Keratinocyte (primary cell): ENCODE data around the gene HELLS. TPM values are rescaled to one million over a fixed set of nuclear protein-coding genes. Genes with fewer than 3 reads are reported as not detected.

Experiments
- DNase-seq: peaks from one replicate; pipeline ENCODE4 v3.0.0-alpha.2; 2011; ENCODE audit warnings: low read depth, missing footprints, low spot score
- FAIRE-seq: peaks from 2 replicates; lab custom pipeline; 2011; peaks lifted over from hg19 to GRCh38; lab: Jason Lieb, UNC
- H2AFZ ChIP-seq: 2 replicates; pipeline ENCODE4 v1.6.0; 2012; ENCODE audit warnings: low read length, control low read depth, inconsistent platforms; ENCODE audit not compliant: control insufficient read depth
- H3K27ac ChIP-seq: 2 replicates; pipeline ENCODE4 v1.5.1; 2011; ENCODE audit warnings: low read length; ENCODE audit not compliant: control insufficient read depth, insufficient read depth
- H3K27me3 ChIP-seq: 3 replicates; pipeline ENCODE4 v1.6.0; 2011; ENCODE audit warnings: low read length; ENCODE audit not compliant: control insufficient read depth, insufficient read depth; ENCODE audit errors: extremely low read depth
- H3K36me3 ChIP-seq, 2 experiments: 2 replicates in 1 of 2; 3 replicates in 1 of 2; pipeline ENCODE4 v1.5.1; 2011; ENCODE audit warnings: low read length in 2 of 2, mild to moderate bottlenecking in 1 of 2; ENCODE audit not compliant: control insufficient read depth in 2 of 2, insufficient read depth in 2 of 2; ENCODE audit errors: extremely low read depth in 1 of 2
- H3K4me1 ChIP-seq: 3 replicates; pipeline ENCODE4 v1.5.1; 2011; ENCODE audit warnings: low read length; ENCODE audit not compliant: control insufficient read depth, insufficient read depth; ENCODE audit errors: extremely low read depth
- H3K4me2 ChIP-seq: 3 replicates; pipeline ENCODE4 v1.6.0; 2011; ENCODE audit warnings: low read depth, low read length; ENCODE audit not compliant: control insufficient read depth, insufficient read depth; ENCODE audit errors: extremely low read depth
- H3K4me3 ChIP-seq, 3 experiments: fragments of 200-600 bp in 1 of 3; sonication (generic) in 1 of 3; 2 replicates in 2 of 3; 3 replicates in 1 of 3; pipeline ENCODE4 v1.5.1; 2011 to 2016; ENCODE audit warnings: low read length in 3 of 3, mild to moderate bottlenecking in 3 of 3, control low read depth in 2 of 3, inconsistent platforms in 1 of 3, low read depth in 1 of 3, mixed read lengths in 1 of 3, mixed run types in 1 of 3, moderate library complexity in 1 of 3; ENCODE audit not compliant: control insufficient read depth in 2 of 3, insufficient read depth in 2 of 3; ENCODE audit errors: extremely low read depth in 1 of 3
- H3K79me2 ChIP-seq: 2 replicates; pipeline ENCODE4 v1.6.0; 2012; ENCODE audit warnings: low read length; ENCODE audit not compliant: control insufficient read depth, insufficient read depth
- H3K9ac ChIP-seq: 3 replicates; pipeline ENCODE4 v1.6.0; 2011; ENCODE audit warnings: low read length; ENCODE audit not compliant: control insufficient read depth, insufficient read depth; ENCODE audit errors: extremely low read depth
- H3K9me1 ChIP-seq: 3 replicates; pipeline ENCODE4 v1.6.0; 2011; ENCODE audit warnings: low read length; ENCODE audit not compliant: control insufficient read depth, insufficient read depth; ENCODE audit errors: extremely low read depth
- H3K9me3 ChIP-seq: 2 replicates; pipeline ENCODE4 v1.5.1; 2012; ENCODE audit warnings: low read depth, low read length; ENCODE audit not compliant: control insufficient read depth
- H4K20me1 ChIP-seq: 3 replicates; pipeline ENCODE4 v1.6.0; 2011; ENCODE audit warnings: low read length; ENCODE audit not compliant: control insufficient read depth, insufficient read depth; ENCODE audit errors: extremely low read depth
- CTCF ChIP-seq, 3 experiments: IDR thresholded peaks in 1 of 3; conservative IDR thresholded peaks in 1 of 3; optimal IDR thresholded peaks in 1 of 3; 2 replicates in 2 of 3; 3 replicates in 1 of 3; pipeline versions ENCODE3 to v1.5.1; 2011; ENCODE audit warnings: low read length in 3 of 3, mild to moderate bottlenecking in 3 of 3, moderate library complexity in 2 of 3, control low read depth in 1 of 3, inconsistent platforms in 1 of 3; ENCODE audit not compliant: insufficient read depth in 2 of 3; ENCODE audit errors: extremely low read depth in 1 of 3
- EZH2 ChIP-seq: IDR thresholded peaks from one replicate; pipeline ENCODE4 v1.6.1; 2012; ENCODE audit warnings: inconsistent platforms, mild to moderate bottlenecking, low read length, moderate library complexity
- dilution Hi-C: fragments of 300-500 bp; cut with MboI; formaldehyde crosslinking; loops from one replicate; pipeline ENCODE4 v1.7.0; 2020; ENCODE audit warnings: low sequenced_read_pairs; ENCODE audit not compliant: extremely low pct_ligation_motif_present
- polyA plus RNA-seq, 5 experiments: library from polyadenylated mRNA; depleted of rRNA in 3 of 5; stranded (reverse) in 3 of 5; stranded (forward) in 1 of 5; unstranded in 1 of 5; fragments of >200 nt; gene quantifications; 1 replicate in 1 of 5; 2 replicates in 3 of 5; 3 replicates in 1 of 5; pipeline versions ENCODE4 v1.2.1 to v1.2.3, GENCODE V29; 2011 to 2012; ENCODE audit warnings: missing spikeins in 2 of 5, low read depth in 1 of 5, low replicate concordance in 1 of 5

The HELLS gene
- polyA plus RNA-seq, 1 donor (not counting 4 experiments of a cell fraction or from before 2014, with no cell fraction given) = 16.4 TPM

- Histone ChIP-seq H3K9ac (no peak overlapping the region), H3K27ac (no peak overlapping the region), H2AFZ (no peak overlapping the region), H3K9me3 (no peaks in the 10 kb centered on the region), H3K4me1 (no peaks in the 10 kb centered on the region), H3K27me3 (no peaks in the 10 kb centered on the region), H3K4me2 (no peak overlapping the region), H3K79me2 (no peaks in the 10 kb centered on the region), H3K36me3 (peaks cover 0 to 8% of the 10 kb centered on the region in 2 experiments), H4K20me1 (no peaks in the 10 kb centered on the region), H3K4me3 (no peak overlapping the region), H3K9me1 (no peaks in the 10 kb centered on the region)
- DNase-seq (no peak), FAIRE-seq (no peak)
- TF ChIP-seq CTCF (optimal IDR thresholded peaks at IDR 0.05 in 1 of 3, IDR thresholded peaks at IDR 0.05 in 1 of 3, conservative IDR thresholded peaks at IDR 0.05 in 1 of 3; ENCODE audit: extremely low read depth in 1 of 3, insufficient read depth in 2 of 3, low read length in 3 of 3) (no peak), EZH2 (no peak)
- dilution Hi-C loops = no loop called here
Measured at GRCh38 chr10:94583124-94583523, 37.5 kb downstream of the HELLS start.

GRCh38 chr10:94591461-94592205 lies 46.0 kb downstream of the HELLS start:
- Histone ChIP-seq H3K9me3 (no peaks in the 10 kb centered on the region), H3K36me3 (peaks cover 0 to 2% of the 10 kb centered on the region in 2 experiments), H2AFZ (no peak overlapping the region), H3K27ac (no peak overlapping the region), H3K4me2 (no peak overlapping the region), H3K27me3 (no peaks in the 10 kb centered on the region), H3K4me3 (no peak overlapping the region), H3K79me2 (no peaks in the 10 kb centered on the region), H3K4me1 (no peaks in the 10 kb centered on the region), H4K20me1 (no peaks in the 10 kb centered on the region), H3K9ac (no peak overlapping the region), H3K9me1 (no peaks in the 10 kb centered on the region)
- no peak for DNase-seq
- FAIRE-seq = no peak
- dilution Hi-C loops = no loop called here
- no peak for TF ChIP-seq CTCF (optimal IDR thresholded peaks at IDR 0.05 in 1 of 3, IDR thresholded peaks at IDR 0.05 in 1 of 3, conservative IDR thresholded peaks at IDR 0.05 in 1 of 3; ENCODE audit: extremely low read depth in 1 of 3, insufficient read depth in 2 of 3, low read length in 3 of 3)
- no peak for TF ChIP-seq EZH2
